OCI-LY3 (cell line): ENCODE results near the gene USP27X.

Experiments
- H2AFZ ChIP-seq: fragments of 200-600, 300-600 bp; shearing (Covaris generic); 2 replicates; pipeline ENCODE4 v1.6.0; 2014; ENCODE audit warnings: antibody characterized with exemption, low read depth, low read length
- H3K27ac ChIP-seq: fragments of 200-600, 300-600 bp; sonication (generic); 2 replicates; pipeline ENCODE4 v1.5.1; 2014; ENCODE audit warnings: mild to moderate bottlenecking, low read length, moderate library complexity, mixed read lengths
- H3K27me3 ChIP-seq: fragments of 200-600, 300-600 bp; sonication (generic); 2 replicates; pipeline ENCODE4 v1.6.1; 2014; ENCODE audit warnings: low read depth, low read length, mixed read lengths
- H3K36me3 ChIP-seq: fragments of 200-600, 300-600 bp; sonication (generic); replicated peaks from 2 replicates; pipeline ENCODE3; 2014; ENCODE audit warnings: low read depth, low read length, mixed read lengths
- H3K4me1 ChIP-seq: fragments of 300-600, 200-600 bp; sonication (generic); 2 replicates; pipeline ENCODE4 v1.6.1; 2014; ENCODE audit warnings: low read length, mixed read lengths
- H3K4me2 ChIP-seq: fragments of 200-600, 300-600 bp; sonication (generic); 2 replicates; pipeline ENCODE4 v1.6.1; 2014; ENCODE audit warnings: low read length, mixed read lengths
- H3K4me3 ChIP-seq: fragments of 300-600, 200-600 bp; sonication (generic); 2 replicates; pipeline ENCODE4 v1.5.1; 2014; ENCODE audit warnings: antibody characterized with exemption, mild to moderate bottlenecking, low read length, moderate library complexity
- H3K79me2 ChIP-seq: fragments of 300-600, 200-600 bp; shearing (Covaris generic); 2 replicates; pipeline ENCODE4 v1.6.1; 2014; ENCODE audit warnings: mild to moderate bottlenecking, low read length, mixed read lengths
- H3K9ac ChIP-seq: fragments of 300-600, 200-600 bp; shearing (Covaris generic); 2 replicates; pipeline ENCODE4 v1.6.0; 2014; ENCODE audit warnings: mild to moderate bottlenecking, low read length, moderate library complexity
- H3K9me3 ChIP-seq: fragments of 200-600, 300-600 bp; shearing (Covaris generic); 2 replicates; pipeline ENCODE4 v1.6.1; 2014; ENCODE audit warnings: low read length, mixed read lengths; ENCODE audit not compliant: insufficient read depth
- H4K20me1 ChIP-seq: fragments of 200-600, 300-600 bp; sonication (generic); 2 replicates; pipeline ENCODE4 v1.6.1; 2016; ENCODE audit warnings: low read length, mixed read lengths; ENCODE audit not compliant: insufficient read depth
- EZH2phosphoT487 ChIP-seq: fragments of 200-600 bp; shearing (Covaris generic); IDR thresholded peaks from 2 replicates; pipeline ENCODE4 v1.6.1; 2018; ENCODE audit warnings: antibody characterized with exemption, mixed run types, low read depth
- TF ChIP-seq, protein P1 (sequence below): fragments of 200-600, 300-600 bp; sonication (generic); IDR thresholded peaks from 2 replicates; pipeline ENCODE4 v1.5.1; 2014; ENCODE audit warnings: antibody characterized with exemption, low read length, low read depth

The USP27X gene

GRCh38 chrX:49859491-49859890 lies 19.8 kb upstream of the USP27X start:
- H3K79me2 ChIP-seq: no peaks in the 10 kb centered on the region
- no peak overlapping the region for H3K4me3 ChIP-seq
- H3K36me3 ChIP-seq: no peaks in the 10 kb centered on the region
- no peak for TF ChIP-seq EZH2phosphoT487
- TF ChIP-seq, protein P1, sequence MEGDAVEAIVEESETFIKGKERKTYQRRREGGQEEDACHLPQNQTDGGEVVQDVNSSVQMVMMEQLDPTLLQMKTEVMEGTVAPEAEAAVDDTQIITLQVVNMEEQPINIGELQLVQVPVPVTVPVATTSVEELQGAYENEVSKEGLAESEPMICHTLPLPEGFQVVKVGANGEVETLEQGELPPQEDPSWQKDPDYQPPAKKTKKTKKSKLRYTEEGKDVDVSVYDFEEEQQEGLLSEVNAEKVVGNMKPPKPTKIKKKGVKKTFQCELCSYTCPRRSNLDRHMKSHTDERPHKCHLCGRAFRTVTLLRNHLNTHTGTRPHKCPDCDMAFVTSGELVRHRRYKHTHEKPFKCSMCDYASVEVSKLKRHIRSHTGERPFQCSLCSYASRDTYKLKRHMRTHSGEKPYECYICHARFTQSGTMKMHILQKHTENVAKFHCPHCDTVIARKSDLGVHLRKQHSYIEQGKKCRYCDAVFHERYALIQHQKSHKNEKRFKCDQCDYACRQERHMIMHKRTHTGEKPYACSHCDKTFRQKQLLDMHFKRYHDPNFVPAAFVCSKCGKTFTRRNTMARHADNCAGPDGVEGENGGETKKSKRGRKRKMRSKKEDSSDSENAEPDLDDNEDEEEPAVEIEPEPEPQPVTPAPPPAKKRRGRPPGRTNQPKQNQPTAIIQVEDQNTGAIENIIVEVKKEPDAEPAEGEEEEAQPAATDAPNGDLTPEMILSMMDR: no peak
- H4K20me1 ChIP-seq: no peaks in the 10 kb centered on the region
- no peak overlapping the region for H2AFZ ChIP-seq
- no peaks in the 10 kb centered on the region for H3K27me3 ChIP-seq
- no peak overlapping the region for H3K4me2 ChIP-seq
- no peak overlapping the region for H3K9ac ChIP-seq
- no peak overlapping the region for H3K27ac ChIP-seq
- H3K9me3 ChIP-seq: no peaks in the 10 kb centered on the region
- H3K4me1 ChIP-seq: no peaks in the 10 kb centered on the region

DNA sequence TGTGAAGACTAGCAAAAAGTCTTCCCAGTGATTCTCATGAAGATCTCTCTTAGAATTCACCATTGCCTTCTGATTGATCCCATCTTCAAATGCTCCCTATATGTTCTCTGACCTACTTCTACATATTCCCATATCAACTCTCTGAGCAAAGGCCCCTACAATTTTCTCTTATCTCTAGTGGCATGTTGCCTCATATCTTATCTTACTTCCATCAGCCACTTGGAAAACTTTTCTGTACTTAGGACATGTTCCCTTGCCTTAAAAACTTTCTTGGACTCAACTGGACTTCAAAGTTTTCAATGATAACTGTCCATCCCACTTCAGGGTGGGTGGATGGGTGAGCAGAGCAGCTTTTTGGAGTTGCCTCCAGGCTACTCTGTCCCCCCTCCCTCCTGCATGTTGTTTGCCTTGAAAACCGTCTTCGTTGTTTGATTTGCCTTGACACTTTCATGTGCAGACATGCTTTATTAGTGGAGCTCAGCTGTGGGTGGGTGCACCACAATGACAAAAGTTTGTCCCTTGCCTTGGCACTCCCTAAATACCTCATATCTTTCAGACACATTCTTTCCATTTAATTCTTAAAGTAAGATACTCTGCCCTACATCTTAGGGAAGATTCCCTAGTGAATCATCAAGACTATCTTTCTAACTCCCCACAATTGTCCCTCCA lies 18.3 kb upstream of the USP27X start:
- no peak overlapping the region for H3K4me2 ChIP-seq
- no peaks in the 10 kb centered on the region for H3K4me1 ChIP-seq
- no peaks in the 10 kb centered on the region for H3K79me2 ChIP-seq
- H3K36me3 ChIP-seq: no peaks in the 10 kb centered on the region
- no peak overlapping the region for H3K4me3 ChIP-seq
- H2AFZ ChIP-seq: no peak overlapping the region
- H4K20me1 ChIP-seq: no peaks in the 10 kb centered on the region
- H3K9ac ChIP-seq: no peak overlapping the region
- TF ChIP-seq EZH2phosphoT487: no peak
- TF ChIP-seq, protein P1: no peak
- no peaks in the 10 kb centered on the region for H3K9me3 ChIP-seq
- H3K27ac ChIP-seq: no peak overlapping the region
- no peaks in the 10 kb centered on the region for H3K27me3 ChIP-seq

- H3K27ac ChIP-seq: no peak overlapping the region
- no peaks in the 10 kb centered on the region for H3K4me1 ChIP-seq
- no peak overlapping the region for H3K4me2 ChIP-seq
- no peaks in the 10 kb centered on the region for H3K9me3 ChIP-seq
- H3K79me2 ChIP-seq: no peaks in the 10 kb centered on the region
- no peaks in the 10 kb centered on the region for H3K36me3 ChIP-seq
- TF ChIP-seq EZH2phosphoT487: no peak
- TF ChIP-seq, protein P1: no peak
- no peak overlapping the region for H3K9ac ChIP-seq
- no peaks in the 10 kb centered on the region for H3K27me3 ChIP-seq
- H2AFZ ChIP-seq: no peak overlapping the region
- no peak overlapping the region for H3K4me3 ChIP-seq
- no peaks in the 10 kb centered on the region for H4K20me1 ChIP-seq
Observed at GRCh38 chrX:49862093-49862492, 17.2 kb upstream of the USP27X start.

DNA sequence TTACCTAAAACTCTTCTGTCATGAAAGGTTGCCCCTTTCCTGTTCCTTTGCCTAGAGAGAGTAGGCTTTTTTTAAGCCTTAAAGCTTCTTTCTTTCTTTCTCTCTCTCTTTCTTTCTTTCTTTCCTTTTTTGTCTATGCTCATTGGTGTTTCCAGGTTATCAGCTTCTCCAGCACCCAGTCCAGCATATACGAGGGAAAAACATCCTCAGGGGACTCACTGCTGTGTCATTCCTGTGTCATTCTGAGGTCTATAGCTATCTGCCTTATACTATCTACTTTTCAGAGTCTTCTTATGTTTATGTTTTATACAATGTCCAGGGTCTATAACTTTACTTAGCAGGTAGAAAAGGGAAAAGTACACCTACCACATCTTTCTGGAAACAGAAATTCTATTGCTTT lies 10.5 kb upstream of the USP27X start:
- H3K4me1 ChIP-seq: no peaks in the 10 kb centered on the region
- H3K36me3 ChIP-seq: no peaks in the 10 kb centered on the region
- H3K79me2 ChIP-seq: no peaks in the 10 kb centered on the region
- no peak overlapping the region for H3K4me3 ChIP-seq
- H2AFZ ChIP-seq: no peak overlapping the region
- H3K4me2 ChIP-seq: no peak overlapping the region
- H3K9me3 ChIP-seq: no peaks in the 10 kb centered on the region
- no peaks in the 10 kb centered on the region for H3K27me3 ChIP-seq
- H3K9ac ChIP-seq: no peak overlapping the region
- TF ChIP-seq, protein P1: no peak
- TF ChIP-seq EZH2phosphoT487: no peak
- H4K20me1 ChIP-seq: no peaks in the 10 kb centered on the region
- no peak overlapping the region for H3K27ac ChIP-seq
